ENCODE measurements around the gene INA. TPM values are rescaled to one million over a fixed set of nuclear protein-coding genes. Genes with fewer than 3 reads are reported as not detected.

INA gene
- total and polyA plus RNA-seq, 2 donors (not counting 1 experiment from before 2014, with no cell fraction given) = 0.50 to 3.5 TPM

DNA sequence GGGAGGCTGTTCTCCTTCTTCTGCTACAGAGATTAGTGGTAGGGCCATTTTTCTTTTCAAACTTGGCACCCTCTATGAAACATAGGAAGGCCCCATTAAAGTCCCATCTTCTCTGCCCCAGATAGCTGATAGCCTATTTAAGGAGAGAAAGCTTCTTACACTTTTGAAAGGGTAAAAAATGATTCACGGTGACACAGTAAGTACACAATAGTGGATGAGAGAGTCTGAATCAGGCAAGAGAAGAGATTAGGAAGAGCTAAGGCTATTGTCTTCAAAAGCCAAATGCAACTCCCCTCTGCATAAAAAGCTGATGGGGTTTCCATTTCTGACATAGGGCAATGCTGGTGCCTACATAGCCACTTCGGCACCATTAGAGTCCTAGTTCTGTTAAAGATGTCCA lies 3.6 kb downstream of the INA start:
- Histone ChIP-seq H3K9me3 (ENCODE audit: control insufficient read depth, insufficient read depth, low read depth, low read length) (no peaks in the 10 kb centered on the region), H3K79me2 (ENCODE audit: control insufficient read depth, insufficient read depth, low read length) (no peaks in the 10 kb centered on the region), H3K4me2 (ENCODE audit: extremely low read depth, insufficient read depth, low read length) (no peak overlapping the region), H3K36me3 (ENCODE audit: control insufficient read depth, insufficient read depth, low read length) (no peaks in the 10 kb centered on the region), H4K20me1 (ENCODE audit: control insufficient read depth, extremely low read depth, insufficient read depth, low read length) (no peaks in the 10 kb centered on the region), H2AFZ (ENCODE audit: low read length) (no peak overlapping the region), H3K27me3 (ENCODE audit: control insufficient read depth, insufficient read depth, low read length) (peaks cover 30% of the 10 kb centered on the region), H3K4me1 (ENCODE audit: control insufficient read depth, extremely low read depth, insufficient read depth, low read length) (peaks cover 7% of the 10 kb centered on the region), H3K27ac (ENCODE audit: insufficient read depth, low read length) (no peak overlapping the region), H3K4me3 (replicated peaks in 1 of 4; ENCODE audit: control extremely low read depth in 1 of 4, insufficient read depth in 1 of 4, low read depth in 3 of 4, low read length in 4 of 4) (no peak overlapping the region), H3K9ac (ENCODE audit: insufficient read depth, low read length) (no peak overlapping the region)
- no peak for TF ChIP-seq EZH2 (IDR thresholded peaks at IDR 0.05; ENCODE audit: low read length, missing control alignments)
- TF ChIP-seq, protein P1, sequence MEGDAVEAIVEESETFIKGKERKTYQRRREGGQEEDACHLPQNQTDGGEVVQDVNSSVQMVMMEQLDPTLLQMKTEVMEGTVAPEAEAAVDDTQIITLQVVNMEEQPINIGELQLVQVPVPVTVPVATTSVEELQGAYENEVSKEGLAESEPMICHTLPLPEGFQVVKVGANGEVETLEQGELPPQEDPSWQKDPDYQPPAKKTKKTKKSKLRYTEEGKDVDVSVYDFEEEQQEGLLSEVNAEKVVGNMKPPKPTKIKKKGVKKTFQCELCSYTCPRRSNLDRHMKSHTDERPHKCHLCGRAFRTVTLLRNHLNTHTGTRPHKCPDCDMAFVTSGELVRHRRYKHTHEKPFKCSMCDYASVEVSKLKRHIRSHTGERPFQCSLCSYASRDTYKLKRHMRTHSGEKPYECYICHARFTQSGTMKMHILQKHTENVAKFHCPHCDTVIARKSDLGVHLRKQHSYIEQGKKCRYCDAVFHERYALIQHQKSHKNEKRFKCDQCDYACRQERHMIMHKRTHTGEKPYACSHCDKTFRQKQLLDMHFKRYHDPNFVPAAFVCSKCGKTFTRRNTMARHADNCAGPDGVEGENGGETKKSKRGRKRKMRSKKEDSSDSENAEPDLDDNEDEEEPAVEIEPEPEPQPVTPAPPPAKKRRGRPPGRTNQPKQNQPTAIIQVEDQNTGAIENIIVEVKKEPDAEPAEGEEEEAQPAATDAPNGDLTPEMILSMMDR (conservative IDR thresholded peaks at IDR 0.05 in 1 of 2, IDR thresholded peaks at IDR 0.05 in 1 of 2; ENCODE audit: low read depth in 1 of 2, low read length in 2 of 2) = no peak
- no peak for DNase-seq (ENCODE audit: low read depth in 2 of 2)

DNA sequence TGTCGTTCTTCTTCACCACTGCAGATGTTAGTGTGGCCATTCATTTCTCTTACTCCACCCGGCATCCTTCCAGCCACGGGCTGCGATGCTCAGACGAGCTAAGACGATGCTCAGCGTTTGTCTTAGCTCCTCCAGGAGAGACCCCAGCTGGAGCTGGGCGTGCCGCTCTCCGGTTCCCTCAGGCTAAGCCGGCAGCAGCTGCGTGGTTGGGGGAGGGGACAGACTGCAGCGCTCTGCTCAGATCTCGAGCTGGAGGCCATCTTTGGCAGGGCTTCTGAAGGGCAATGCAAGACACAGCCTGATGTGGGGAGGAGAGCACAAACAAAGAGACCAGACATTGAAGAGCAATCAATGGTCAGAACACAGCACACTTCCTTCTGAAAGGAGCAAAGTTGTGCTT lies 4.8 kb downstream of the INA start:
- no peak overlapping the region for H3K4me2 ChIP-seq (ENCODE audit: extremely low read depth, insufficient read depth, low read length)
- H3K4me1 ChIP-seq (ENCODE audit: control insufficient read depth, extremely low read depth, insufficient read depth, low read length) = peaks cover 7% of the 10 kb centered on the region
- H2AFZ ChIP-seq (ENCODE audit: low read length) = no peak overlapping the region
- H3K27ac ChIP-seq (ENCODE audit: insufficient read depth, low read length) = no peak overlapping the region
- TF ChIP-seq, protein P1 (conservative IDR thresholded peaks at IDR 0.05 in 1 of 2, IDR thresholded peaks at IDR 0.05 in 1 of 2; ENCODE audit: low read depth in 1 of 2, low read length in 2 of 2) = no peak
- TF ChIP-seq EZH2 (IDR thresholded peaks at IDR 0.05; ENCODE audit: low read length, missing control alignments) = no peak
- H3K4me3 ChIP-seq (replicated peaks in 1 of 4; ENCODE audit: control extremely low read depth in 1 of 4, insufficient read depth in 1 of 4, low read depth in 3 of 4, low read length in 4 of 4) = no peak overlapping the region
- no peaks in the 10 kb centered on the region for H3K79me2 ChIP-seq (ENCODE audit: control insufficient read depth, insufficient read depth, low read length)
- no peak overlapping the region for H3K9ac ChIP-seq (ENCODE audit: insufficient read depth, low read length)
- H4K20me1 ChIP-seq (ENCODE audit: control insufficient read depth, extremely low read depth, insufficient read depth, low read length) = no peaks in the 10 kb centered on the region
- peak in 1 of 2 donors; percentile 57 for DNase-seq (ENCODE audit: low read depth in 2 of 2)
- H3K9me3 ChIP-seq (ENCODE audit: control insufficient read depth, insufficient read depth, low read depth, low read length) = no peaks in the 10 kb centered on the region
- no peaks in the 10 kb centered on the region for H3K36me3 ChIP-seq (ENCODE audit: control insufficient read depth, insufficient read depth, low read length)
- peaks cover 21% of the 10 kb centered on the region for H3K27me3 ChIP-seq (ENCODE audit: control insufficient read depth, insufficient read depth, low read length)

DNA sequence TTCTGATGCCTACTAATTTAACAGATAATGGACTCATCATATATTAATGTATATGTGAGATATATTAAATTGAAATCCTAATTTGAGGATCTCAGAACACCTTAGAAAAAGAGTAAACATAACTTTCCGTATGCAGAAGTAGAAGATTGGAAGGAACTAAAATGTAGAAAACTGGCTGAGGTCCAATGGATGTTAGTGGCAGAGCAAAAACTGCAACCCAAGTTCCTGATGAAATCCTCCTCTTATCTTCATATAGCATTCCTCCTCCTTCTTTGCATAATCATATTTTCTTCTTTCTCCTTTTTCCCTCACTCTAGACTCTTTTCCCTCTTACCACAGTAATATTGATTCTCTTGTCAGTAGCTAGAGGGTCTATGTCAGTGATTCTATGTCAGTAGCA lies 6.0 kb downstream of the INA start:
- Histone ChIP-seq H3K4me1 (ENCODE audit: control insufficient read depth, extremely low read depth, insufficient read depth, low read length) (peaks cover under 1% of the 10 kb centered on the region), H3K4me2 (ENCODE audit: extremely low read depth, insufficient read depth, low read length) (no peak overlapping the region), H3K27ac (ENCODE audit: insufficient read depth, low read length) (no peak overlapping the region), H2AFZ (ENCODE audit: low read length) (no peak overlapping the region), H3K79me2 (ENCODE audit: control insufficient read depth, insufficient read depth, low read length) (no peaks in the 10 kb centered on the region), H3K36me3 (ENCODE audit: control insufficient read depth, insufficient read depth, low read length) (no peaks in the 10 kb centered on the region), H3K9ac (ENCODE audit: insufficient read depth, low read length) (no peak overlapping the region), H3K9me3 (ENCODE audit: control insufficient read depth, insufficient read depth, low read depth, low read length) (no peaks in the 10 kb centered on the region), H3K27me3 (ENCODE audit: control insufficient read depth, insufficient read depth, low read length) (peaks cover 14% of the 10 kb centered on the region), H4K20me1 (ENCODE audit: control insufficient read depth, extremely low read depth, insufficient read depth, low read length) (no peaks in the 10 kb centered on the region), H3K4me3 (replicated peaks in 1 of 4; ENCODE audit: control extremely low read depth in 1 of 4, insufficient read depth in 1 of 4, low read depth in 3 of 4, low read length in 4 of 4) (no peak overlapping the region)
- no peak for DNase-seq (ENCODE audit: low read depth in 2 of 2)
- TF ChIP-seq, protein P1 (conservative IDR thresholded peaks at IDR 0.05 in 1 of 2, IDR thresholded peaks at IDR 0.05 in 1 of 2; ENCODE audit: low read depth in 1 of 2, low read length in 2 of 2) = no peak
- TF ChIP-seq EZH2 (IDR thresholded peaks at IDR 0.05; ENCODE audit: low read length, missing control alignments) = no peak

Data from fibroblast of lung (primary cell).